NCI-H524 treated with DMSO at 0.1 percent for 48 hours (cell line): ENCODE results near the gene RXFP4.
"Not testable (repeated sequence)": the region's sequence is repeated elsewhere in the genome, so short reads cannot be mapped to it uniquely, and the experiment has no call there.

Experiments used
- DNase-seq: peaks from one replicate; lab custom pipeline; 2025; lab: John Stamatoyannopoulos, UW

Gene RXFP4

GRCh38 chr1:155940993-155941844 is at the start of gene RXFP4:
Gene RXFP4, plus strand, starts transcription at chr1:155941638. Its CDS starts 72 bp downstream, at chr1:155941710.
- no peak for DNase-seq

DNA sequence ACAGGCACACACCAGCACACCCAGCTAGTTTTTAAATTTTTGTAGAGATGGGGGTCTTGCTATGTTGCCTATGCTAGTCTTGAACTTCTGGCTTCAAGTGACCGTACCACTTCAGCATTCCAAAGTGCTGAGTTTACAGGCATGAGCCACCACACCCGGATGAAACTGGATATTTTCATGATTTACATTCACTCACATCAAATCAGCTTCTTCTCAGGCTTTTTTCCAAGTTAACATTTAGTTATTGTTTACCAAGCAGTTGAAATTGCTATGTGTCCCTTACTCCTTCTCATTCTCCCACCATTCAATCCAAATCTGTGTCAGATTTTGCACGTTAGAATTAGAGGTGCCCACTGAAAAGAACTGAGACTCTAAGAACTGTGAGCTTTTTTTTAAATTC is 48.6 kb upstream of the RXFP4 start:
- no peak for DNase-seq

DNA sequence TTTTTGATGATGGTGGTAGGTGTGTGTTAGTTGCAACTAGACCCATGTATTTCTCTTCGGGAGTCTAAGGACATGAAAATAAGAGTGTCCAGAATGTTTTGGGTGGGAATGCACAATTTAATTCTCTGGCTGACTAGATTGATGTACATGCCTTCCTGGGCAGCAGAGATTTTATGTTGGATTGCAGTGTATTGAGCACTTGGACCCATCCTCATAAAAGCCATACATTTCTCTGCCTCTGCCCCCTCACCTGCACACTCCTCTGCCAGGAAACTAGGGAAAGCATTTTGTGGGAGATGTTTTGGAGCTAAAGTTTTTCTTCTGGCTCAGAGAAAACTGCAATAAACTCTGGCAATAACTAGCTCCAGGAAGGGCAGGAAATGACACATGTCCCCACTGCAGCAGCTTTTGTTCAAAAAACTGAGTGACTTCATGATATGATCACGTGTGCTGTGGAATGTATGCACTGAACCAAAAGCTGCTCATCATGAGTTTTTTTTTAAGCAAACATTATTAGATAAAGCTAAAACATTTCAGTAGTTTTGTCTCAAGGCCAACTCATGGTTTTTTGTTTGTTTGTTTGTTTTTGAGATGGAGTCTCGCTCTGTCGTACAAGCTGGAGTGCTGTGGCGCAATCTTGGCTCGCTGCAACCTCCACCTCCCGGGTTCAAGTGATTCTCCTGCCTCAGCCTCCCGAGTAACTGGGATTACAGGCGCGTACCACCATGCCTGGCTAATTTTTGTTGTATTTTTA is 47.9 kb upstream of the RXFP4 start:
- no peak for DNase-seq

DNA sequence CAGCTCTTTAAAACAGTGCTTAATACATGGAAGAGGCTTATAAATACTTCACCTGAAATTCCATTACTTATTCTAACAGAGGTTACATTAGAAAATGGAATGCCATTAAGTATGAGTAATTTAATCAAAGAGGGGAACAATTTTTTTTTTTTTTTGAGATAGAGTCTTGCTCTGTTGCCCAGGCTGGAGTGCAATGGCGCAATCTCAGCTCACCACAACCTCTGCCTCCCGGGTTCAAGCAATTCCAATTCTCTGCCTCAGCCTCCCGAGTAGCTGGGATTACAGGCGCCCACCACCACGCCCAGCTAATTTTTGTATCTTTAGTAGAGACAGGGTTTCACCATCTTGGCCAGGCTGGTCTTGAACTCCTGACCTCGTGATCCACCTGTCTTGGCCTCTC is 45.8 kb upstream of the RXFP4 start:
- DNase-seq: not testable (repeated sequence)

GRCh38 chr1:155896476-155896875 is 45.0 kb upstream of the RXFP4 start:
- DNase-seq: not testable (repeated sequence)

DNA sequence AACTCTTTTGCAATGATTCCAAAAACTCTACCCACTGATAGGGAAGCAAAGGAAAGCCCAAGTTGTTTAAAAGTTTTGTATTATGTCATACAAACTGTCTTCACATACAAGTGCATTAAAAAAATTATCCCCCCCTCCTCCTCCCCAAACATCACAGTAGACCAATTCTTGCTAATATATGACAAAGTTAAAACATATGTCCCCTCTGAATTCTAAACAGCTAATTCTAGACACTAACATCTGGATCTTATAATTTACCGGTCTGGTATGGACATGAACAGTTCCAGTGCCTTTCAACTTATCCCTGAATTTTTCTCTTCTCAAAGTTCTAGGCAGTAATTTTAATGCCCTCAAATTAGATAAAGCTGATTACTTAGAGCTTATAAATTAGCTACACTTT is 43.7 kb upstream of the RXFP4 start:
- no peak for DNase-seq

DNA sequence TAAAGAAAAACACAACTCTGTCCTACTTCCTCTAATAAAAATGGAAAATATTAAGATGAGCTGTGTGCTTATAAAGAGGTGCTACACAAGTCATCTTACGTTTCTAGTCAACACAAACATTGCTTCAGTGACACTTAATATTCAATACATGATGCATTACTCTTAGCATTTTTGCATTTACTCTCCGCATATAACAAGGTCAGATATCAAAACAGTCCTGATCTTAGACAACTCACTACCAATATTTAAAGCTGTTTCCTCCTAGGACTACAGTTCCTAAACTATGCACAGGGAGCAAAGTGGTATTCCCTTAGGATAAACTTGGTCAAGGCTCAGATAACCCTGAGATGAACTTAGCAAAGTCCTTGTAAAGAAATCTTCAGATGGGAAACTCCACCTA is 42.5 kb upstream of the RXFP4 start:
- no peak for DNase-seq

DNA sequence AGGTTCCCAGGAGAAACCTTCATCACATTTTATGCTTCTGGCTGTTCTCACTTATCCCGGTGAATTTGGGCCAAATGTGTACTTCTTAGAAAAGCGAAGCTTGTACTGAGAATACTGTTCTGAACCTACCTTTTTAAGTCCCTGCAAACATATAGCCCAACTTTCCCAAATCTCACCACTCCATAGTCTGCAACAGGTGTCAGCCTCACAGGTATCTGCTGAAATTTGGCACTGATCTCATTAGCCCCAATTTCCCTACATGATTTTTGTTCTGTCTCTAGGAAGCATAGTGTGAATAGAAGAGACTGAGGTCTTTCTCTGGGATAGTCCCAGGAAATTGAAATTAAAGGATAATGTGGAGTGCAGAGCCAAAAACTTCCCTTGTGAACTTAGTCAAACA is 41.8 kb upstream of the RXFP4 start:
- DNase-seq: no peak

- DNase-seq: no peak
These were observed 41.3 kb upstream of the RXFP4 start for GRCh38 chr1:155900161-155900560.

- no peak for DNase-seq
These were observed 37.2 kb upstream of the RXFP4 start for GRCh38 chr1:155904261-155904660.

- no peak for DNase-seq
These were observed 31.5 kb upstream of the RXFP4 start for GRCh38 chr1:155909894-155910293.

DNA sequence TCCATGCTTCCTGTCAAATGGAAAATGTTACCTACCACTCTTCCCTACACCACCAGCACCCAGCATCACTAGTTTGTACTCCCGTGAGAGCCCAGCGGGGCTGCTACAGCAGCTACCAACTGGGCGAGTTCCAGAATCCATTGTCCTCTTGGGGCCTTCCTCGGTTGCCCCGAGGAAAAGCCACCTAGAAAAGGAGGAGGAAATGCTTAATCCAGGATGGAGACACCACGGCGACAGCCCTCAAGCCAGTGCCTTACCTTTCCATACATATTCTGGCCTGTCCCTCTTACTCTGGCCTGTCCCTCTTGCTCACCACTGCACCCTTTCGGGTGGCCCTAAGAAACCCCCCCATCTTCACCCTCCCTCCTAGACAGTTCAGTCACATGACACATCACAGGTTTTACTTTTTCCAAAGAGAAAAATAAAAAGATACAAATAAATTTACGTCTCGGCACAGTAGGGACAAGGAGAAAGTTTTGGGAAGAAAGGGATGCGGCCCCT is 30.8 kb upstream of the RXFP4 start:
- no peak for DNase-seq

GRCh38 chr1:155911156-155912055 is 30.0 kb upstream of the RXFP4 start, which contains the start of gene RIT1:
Gene RIT1, minus strand, starts transcription at chr1:155911349. Its CDS starts 588 bp downstream, at chr1:155910761.
- DNase-seq: no peak

GRCh38 chr1:155912056-155912536 is 29.3 kb upstream of the RXFP4 start:
- DNase-seq: no peak

- DNase-seq: no peak
These were observed 27.3 kb upstream of the RXFP4 start for GRCh38 chr1:155913969-155914757.

GRCh38 chr1:155918660-155919059 is 22.8 kb upstream of the RXFP4 start:
- DNase-seq: no peak

- no peak for DNase-seq
These were observed 21.6 kb upstream of the RXFP4 start for GRCh38 chr1:155919801-155920200.

DNA sequence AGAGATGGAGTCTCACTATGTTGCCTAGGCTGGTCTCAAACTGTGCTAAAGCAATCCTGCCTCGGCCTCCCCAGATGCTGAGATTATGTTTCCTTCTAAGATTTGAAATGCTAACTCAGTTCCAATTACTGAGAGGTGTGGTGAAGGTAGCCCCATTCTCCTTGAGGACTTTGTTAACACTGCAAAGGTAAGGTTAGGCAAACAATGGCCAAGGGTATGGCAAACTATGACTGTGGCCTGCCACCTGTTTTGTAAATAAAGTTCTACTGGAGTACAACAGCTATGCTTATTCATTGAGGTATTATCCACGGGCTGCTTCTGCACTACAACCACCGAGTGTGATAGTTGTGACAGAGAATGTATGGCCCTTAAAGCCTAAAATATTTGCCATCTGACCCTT is 20.7 kb upstream of the RXFP4 start:
- DNase-seq: no peak

GRCh38 chr1:155925506-155925905 is 15.9 kb upstream of the RXFP4 start:
- no peak for DNase-seq

GRCh38 chr1:155929057-155929456 is 12.4 kb upstream of the RXFP4 start:
- DNase-seq: no peak

- DNase-seq: not testable (repeated sequence)
These were observed 10.7 kb upstream of the RXFP4 start for GRCh38 chr1:155930725-155931124.
